ENCODE results near the gene ATRN.
"Not testable (repeated sequence)": the region's sequence is repeated elsewhere in the genome, so short reads cannot be mapped to it uniquely, and the experiment has no call there.

ATRN gene

GRCh38 chr20:3613821-3614440 lies 143.1 kb downstream of the ATRN start:
- H3K4me3 ChIP-seq (ENCODE audit: low read length, poor library complexity, severe bottlenecking), result no peak overlapping the region
- H3K9me2 ChIP-seq (replicated peaks; ENCODE audit: low read depth, low read length), result no peaks in the 10 kb centered on the region
- no peaks in the 10 kb centered on the region for H4K20me1 ChIP-seq (ENCODE audit: insufficient read depth, low read length, poor library complexity, severe bottlenecking)
- no peaks in the 10 kb centered on the region for H3K4me1 ChIP-seq (ENCODE audit: insufficient read depth, low read length, poor library complexity, severe bottlenecking)
- H3K4me2 ChIP-seq (ENCODE audit: low read depth, low read length, poor library complexity, severe bottlenecking), result no peak overlapping the region
- H3K27me3 ChIP-seq (ENCODE audit: insufficient read depth, low read length, poor library complexity, severe bottlenecking), result no peaks in the 10 kb centered on the region
- H3K79me2 ChIP-seq (ENCODE audit: insufficient read depth, low read length), result no peaks in the 10 kb centered on the region
- H3K36me3 ChIP-seq (ENCODE audit: insufficient read depth, low read length), result no peaks in the 10 kb centered on the region
- no peaks in the 10 kb centered on the region for H3F3A ChIP-seq (ENCODE audit: low read depth)
- H3K9me3 ChIP-seq (ENCODE audit: insufficient read depth, low read depth, low read length), result no peaks in the 10 kb centered on the region
- no peak overlapping the region for H3K9ac ChIP-seq (ENCODE audit: low read depth, low read length, poor library complexity, severe bottlenecking)
- TF ChIP-seq EZH2phosphoT487 (IDR thresholded peaks at IDR 0.05; ENCODE audit: borderline replicate concordance) (no peak), CTCF (conservative IDR thresholded peaks at IDR 0.05; ENCODE audit: low read length) (no peak)
- no peak overlapping the region for H2AFZ ChIP-seq (ENCODE audit: low read length)

- H3K4me2 ChIP-seq (ENCODE audit: low read depth, low read length, poor library complexity, severe bottlenecking), result no peak overlapping the region
- H3F3A ChIP-seq (ENCODE audit: low read depth), result no peaks in the 10 kb centered on the region
- no peaks in the 10 kb centered on the region for H3K36me3 ChIP-seq (ENCODE audit: insufficient read depth, low read length)
- H3K9me2 ChIP-seq (replicated peaks; ENCODE audit: low read depth, low read length), result no peaks in the 10 kb centered on the region
- H3K4me3 ChIP-seq (ENCODE audit: low read length, poor library complexity, severe bottlenecking), result no peak overlapping the region
- H3K79me2 ChIP-seq (ENCODE audit: insufficient read depth, low read length), result no peaks in the 10 kb centered on the region
- H3K4me1 ChIP-seq (ENCODE audit: insufficient read depth, low read length, poor library complexity, severe bottlenecking), result no peaks in the 10 kb centered on the region
- H3K9ac ChIP-seq (ENCODE audit: low read depth, low read length, poor library complexity, severe bottlenecking), result no peak overlapping the region
- no peaks in the 10 kb centered on the region for H3K27me3 ChIP-seq (ENCODE audit: insufficient read depth, low read length, poor library complexity, severe bottlenecking)
- no peaks in the 10 kb centered on the region for H3K9me3 ChIP-seq (ENCODE audit: insufficient read depth, low read depth, low read length)
- no peaks in the 10 kb centered on the region for H4K20me1 ChIP-seq (ENCODE audit: insufficient read depth, low read length, poor library complexity, severe bottlenecking)
- no peak for TF ChIP-seq CTCF (conservative IDR thresholded peaks at IDR 0.05; ENCODE audit: low read length)
- TF ChIP-seq EZH2phosphoT487 (IDR thresholded peaks at IDR 0.05; ENCODE audit: borderline replicate concordance), result no peak
- no peak overlapping the region for H2AFZ ChIP-seq (ENCODE audit: low read length)
Observed at GRCh38 chr20:3614466-3614865, 143.6 kb downstream of the ATRN start.

GRCh38 chr20:3615171-3615840 lies 144.5 kb downstream of the ATRN start:
- not testable (repeated sequence) for H3K4me3 ChIP-seq (ENCODE audit: low read length, poor library complexity, severe bottlenecking); H3K9ac ChIP-seq (ENCODE audit: low read depth, low read length, poor library complexity, severe bottlenecking); H2AFZ ChIP-seq (ENCODE audit: low read length); H3K4me1 ChIP-seq (ENCODE audit: insufficient read depth, low read length, poor library complexity, severe bottlenecking); H3K9me2 ChIP-seq (replicated peaks; ENCODE audit: low read depth, low read length); H3K36me3 ChIP-seq (ENCODE audit: insufficient read depth, low read length); H3K79me2 ChIP-seq (ENCODE audit: insufficient read depth, low read length); H3K9me3 ChIP-seq (ENCODE audit: insufficient read depth, low read depth, low read length); H4K20me1 ChIP-seq (ENCODE audit: insufficient read depth, low read length, poor library complexity, severe bottlenecking); H3K4me2 ChIP-seq (ENCODE audit: low read depth, low read length, poor library complexity, severe bottlenecking); H3K27me3 ChIP-seq (ENCODE audit: insufficient read depth, low read length, poor library complexity, severe bottlenecking); H3F3A ChIP-seq (ENCODE audit: low read depth)

- no peak overlapping the region for H3K4me2 ChIP-seq (ENCODE audit: low read depth, low read length, poor library complexity, severe bottlenecking)
- no peaks in the 10 kb centered on the region for H3K36me3 ChIP-seq (ENCODE audit: insufficient read depth, low read length)
Observed at GRCh38 chr20:3616250-3616649, 145.4 kb downstream of the ATRN start.

More at GRCh38 chr20:3616250-3616649, 145.4 kb downstream of the ATRN start:
- no peak for TF ChIP-seq CTCF (conservative IDR thresholded peaks at IDR 0.05; ENCODE audit: low read length)
- TF ChIP-seq EZH2phosphoT487 (IDR thresholded peaks at IDR 0.05; ENCODE audit: borderline replicate concordance), result no peak
- Histone ChIP-seq H3K9me2 (replicated peaks; ENCODE audit: low read depth, low read length) (no peaks in the 10 kb centered on the region), H3K27me3 (ENCODE audit: insufficient read depth, low read length, poor library complexity, severe bottlenecking) (no peaks in the 10 kb centered on the region), H3K4me3 (ENCODE audit: low read length, poor library complexity, severe bottlenecking) (no peak overlapping the region), H4K20me1 (ENCODE audit: insufficient read depth, low read length, poor library complexity, severe bottlenecking) (no peaks in the 10 kb centered on the region), H3K4me1 (ENCODE audit: insufficient read depth, low read length, poor library complexity, severe bottlenecking) (no peaks in the 10 kb centered on the region), H3F3A (ENCODE audit: low read depth) (no peaks in the 10 kb centered on the region), H3K79me2 (ENCODE audit: insufficient read depth, low read length) (no peaks in the 10 kb centered on the region), H2AFZ (ENCODE audit: low read length) (no peak overlapping the region), H3K9ac (ENCODE audit: low read depth, low read length, poor library complexity, severe bottlenecking) (no peak overlapping the region), H3K9me3 (ENCODE audit: insufficient read depth, low read depth, low read length) (no peaks in the 10 kb centered on the region)

All from Loucy (cell line).